ENCODE data around the gene CYSRT1.
A peak's percentile ranks its signal among the peaks of the same experiment; 100 is the strongest.

Gene CYSRT1

DNA sequence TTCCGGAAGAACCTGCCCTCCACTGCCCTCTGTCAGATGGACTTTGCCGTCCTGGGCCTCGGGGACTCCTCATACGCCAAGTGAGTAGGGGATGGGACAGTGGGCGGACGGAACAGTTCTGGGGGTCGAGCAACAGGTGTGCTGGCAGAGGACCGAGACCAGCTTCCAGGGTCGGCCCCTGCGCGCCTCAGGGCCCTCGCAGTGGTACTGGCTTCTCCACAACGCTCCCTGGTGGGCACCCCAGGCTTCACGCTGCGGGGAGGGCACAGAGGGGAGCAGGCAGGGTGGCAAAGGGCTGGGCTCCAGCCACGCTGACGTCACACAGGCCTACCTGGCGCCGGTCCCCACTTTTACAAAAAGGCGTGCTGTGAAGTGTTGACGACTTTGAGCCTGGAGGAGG, 12.5 kb upstream of the CYSRT1 start:
- DNase-seq (ENCODE audit: low read depth, low spot score) = no peak

- no peak for DNase-seq (ENCODE audit: low read depth, low spot score)
Observed at GRCh38 chr9:137213160-137214060, 11.6 kb upstream of the CYSRT1 start.

GRCh38 chr9:137214620-137215019, 10.4 kb upstream of the CYSRT1 start:
- DNase-seq (ENCODE audit: low read depth, low spot score) = no peak

GRCh38 chr9:137215196-137215986, 9.6 kb upstream of the CYSRT1 start:
- DNase-seq (ENCODE audit: low read depth, low spot score) = no peak

DNA sequence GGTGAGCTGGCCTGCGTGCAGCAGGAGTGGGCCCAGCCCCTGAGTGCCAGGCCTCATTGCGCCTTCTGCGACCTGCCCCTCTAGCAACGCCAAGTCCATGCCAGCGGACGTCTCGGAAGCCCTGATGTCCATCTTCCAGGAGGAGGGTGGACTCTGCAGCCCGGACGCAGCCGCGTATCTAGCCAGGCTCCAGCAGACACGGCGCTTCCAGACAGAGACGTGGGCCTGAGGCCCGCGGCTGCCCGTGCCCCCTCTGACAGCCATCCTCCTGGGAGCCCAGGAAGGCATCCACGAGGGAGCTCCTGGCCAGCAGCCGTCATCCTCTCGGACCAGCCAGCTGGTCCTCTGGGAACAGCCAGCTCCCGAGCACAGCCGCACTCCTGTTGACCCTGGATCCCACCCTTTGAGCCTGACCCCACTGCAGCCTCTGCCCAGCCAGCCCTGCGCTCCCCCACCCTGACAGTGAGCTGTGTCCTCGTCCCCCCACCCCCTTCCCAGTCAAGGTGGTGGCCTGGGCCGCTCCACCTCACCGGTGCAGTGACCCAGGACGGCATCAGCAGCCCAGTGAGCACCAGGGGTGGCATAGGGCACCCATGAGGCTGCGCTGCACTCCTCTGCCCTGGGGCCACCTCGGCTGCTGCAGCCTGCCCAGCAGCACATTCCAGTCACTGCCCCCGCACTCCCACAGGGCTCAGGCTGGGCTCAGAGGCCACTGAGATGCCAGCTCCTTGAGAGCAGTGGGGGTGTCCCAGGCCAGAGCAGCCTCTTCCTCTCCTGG, 8.6 kb upstream of the CYSRT1 start:
- no peak for DNase-seq (ENCODE audit: low read depth, low spot score)

DNA sequence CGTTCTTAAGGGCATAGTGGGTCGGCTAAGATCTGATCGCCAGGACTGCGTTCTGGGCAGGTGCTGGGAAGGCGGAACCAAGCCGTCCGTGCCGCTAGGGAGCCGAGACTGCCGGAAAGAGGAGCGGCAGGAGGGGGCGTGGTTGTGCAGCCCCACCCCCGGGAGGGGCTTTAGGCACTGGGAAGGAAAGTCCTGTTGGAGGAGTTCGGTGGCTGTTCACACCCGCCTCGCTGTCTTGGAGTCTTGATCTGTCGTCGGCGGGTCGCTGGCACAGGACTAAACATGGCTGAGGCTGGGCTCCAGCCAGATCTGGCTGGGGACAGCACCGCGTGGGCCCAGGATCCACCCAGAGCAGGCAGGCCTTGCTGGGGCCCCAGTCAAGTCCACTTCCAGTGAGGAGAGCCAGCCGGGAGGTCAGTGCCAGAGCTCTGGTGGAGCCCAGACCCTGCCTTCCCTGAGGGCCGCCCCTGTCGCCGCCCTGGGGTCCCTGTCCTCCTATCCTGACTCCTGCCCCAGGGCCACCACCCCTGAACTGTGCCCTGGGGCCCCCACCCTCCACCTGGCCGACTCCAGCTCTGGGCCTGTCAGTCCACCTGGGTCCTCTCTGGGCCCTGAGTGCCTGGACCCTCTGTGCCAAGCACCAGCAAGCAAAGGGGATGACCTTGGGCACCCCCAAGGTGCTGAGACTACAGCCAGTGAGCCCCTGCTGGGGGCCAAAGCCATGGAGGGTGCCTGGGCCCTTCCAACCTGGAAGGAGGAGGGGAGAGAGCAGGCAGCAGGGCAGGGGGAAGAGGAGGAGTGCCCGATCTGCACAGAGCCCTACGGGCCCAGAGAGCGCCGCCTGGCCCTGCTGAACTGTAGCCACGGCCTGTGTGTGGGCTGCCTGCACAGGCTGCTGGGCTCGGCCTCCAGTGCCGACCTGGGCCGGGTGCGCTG, 7.4 kb upstream of the CYSRT1 start:
- DNase-seq (ENCODE audit: low read depth, low spot score) = peak; percentile 85

DNA sequence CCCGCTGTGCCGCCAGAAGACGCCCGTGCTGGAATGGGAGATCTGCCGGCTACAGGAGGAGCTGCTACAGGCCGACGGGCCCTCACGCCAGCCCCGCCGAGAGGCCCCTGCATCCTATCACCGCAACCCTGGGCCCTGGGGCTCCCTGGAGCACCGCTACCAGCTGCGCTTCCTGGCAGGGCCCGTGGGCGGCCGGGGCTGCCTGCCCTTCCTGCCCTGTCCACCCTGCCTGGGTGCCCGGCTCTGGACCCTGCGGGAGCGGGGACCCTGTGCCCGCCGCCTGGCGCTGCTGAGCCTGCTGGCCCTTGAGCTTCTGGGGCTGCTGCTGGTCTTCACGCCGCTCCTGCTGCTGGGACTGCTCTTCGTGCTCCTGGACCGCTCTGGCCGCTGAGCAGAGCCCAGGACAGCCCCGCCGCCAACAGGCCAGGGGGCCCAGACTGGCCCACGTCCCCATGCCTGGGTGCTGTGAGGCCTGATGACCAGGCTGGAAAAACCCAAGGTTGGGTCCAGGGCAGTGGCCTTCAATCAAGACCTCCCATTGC, 6.7 kb upstream of the CYSRT1 start:
- no peak for DNase-seq (ENCODE audit: low read depth, low spot score)

DNA sequence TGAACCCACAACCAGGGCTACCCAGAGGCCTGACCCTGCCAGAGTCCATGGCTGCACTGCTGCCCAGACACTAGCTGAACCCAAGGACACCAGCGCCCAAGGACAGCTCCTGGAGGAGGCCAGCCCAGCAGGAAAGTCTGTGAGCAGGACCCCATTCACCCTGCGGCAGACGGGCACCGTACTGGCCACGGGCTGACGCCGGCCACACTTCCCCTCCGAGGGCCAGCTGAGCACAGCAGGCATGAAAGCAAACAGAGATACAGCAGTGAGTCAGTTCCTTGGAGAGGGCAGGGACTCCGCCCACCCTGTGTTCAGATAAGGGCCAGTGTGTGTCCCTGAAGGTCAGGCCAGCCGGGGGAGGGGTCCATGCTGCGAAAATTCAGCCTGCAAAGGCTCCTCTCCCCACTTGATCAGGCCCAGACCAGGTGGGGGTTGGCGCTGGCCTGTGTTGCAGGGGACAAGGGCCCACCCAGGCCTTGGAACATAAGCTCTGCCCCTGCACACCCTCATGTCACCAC, 6.2 kb upstream of the CYSRT1 start:
- DNase-seq (ENCODE audit: low read depth, low spot score) = peak; percentile 51

DNA sequence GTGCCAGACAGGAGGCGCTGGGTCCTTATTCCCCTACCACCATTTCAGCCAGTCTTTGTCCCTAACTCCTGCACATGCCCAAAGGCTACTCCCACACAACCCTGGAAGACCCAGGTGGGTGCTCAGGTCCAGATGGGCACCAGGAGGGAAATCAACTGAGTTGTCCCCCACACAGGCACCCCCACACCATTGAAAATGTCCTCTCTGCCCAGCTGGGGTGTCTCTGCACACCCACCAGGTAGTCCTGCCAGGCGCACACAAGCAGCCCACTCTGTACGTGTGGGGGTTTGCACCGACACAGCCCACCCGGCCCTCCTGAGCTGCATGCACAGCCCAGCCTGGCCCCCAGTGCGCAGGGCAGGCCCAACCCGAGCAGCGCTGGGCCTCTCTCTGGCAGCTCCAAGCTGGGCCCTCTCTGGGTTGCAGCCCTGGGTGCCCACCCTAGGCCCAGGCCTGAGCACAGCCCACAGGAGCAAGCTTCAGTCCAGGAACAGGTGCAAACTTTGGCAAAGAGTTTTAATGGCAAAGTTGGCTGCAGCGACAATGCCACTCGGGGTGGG, 5.1 kb upstream of the CYSRT1 start:
- no peak for DNase-seq (ENCODE audit: low read depth, low spot score)

- DNase-seq (ENCODE audit: low read depth, low spot score) = no peak
Observed at GRCh38 chr9:137220317-137221094, 4.5 kb upstream of the CYSRT1 start.

- DNase-seq (ENCODE audit: low read depth, low spot score) = no peak
Observed at GRCh38 chr9:137221095-137221505, 3.9 kb upstream of the CYSRT1 start.

DNA sequence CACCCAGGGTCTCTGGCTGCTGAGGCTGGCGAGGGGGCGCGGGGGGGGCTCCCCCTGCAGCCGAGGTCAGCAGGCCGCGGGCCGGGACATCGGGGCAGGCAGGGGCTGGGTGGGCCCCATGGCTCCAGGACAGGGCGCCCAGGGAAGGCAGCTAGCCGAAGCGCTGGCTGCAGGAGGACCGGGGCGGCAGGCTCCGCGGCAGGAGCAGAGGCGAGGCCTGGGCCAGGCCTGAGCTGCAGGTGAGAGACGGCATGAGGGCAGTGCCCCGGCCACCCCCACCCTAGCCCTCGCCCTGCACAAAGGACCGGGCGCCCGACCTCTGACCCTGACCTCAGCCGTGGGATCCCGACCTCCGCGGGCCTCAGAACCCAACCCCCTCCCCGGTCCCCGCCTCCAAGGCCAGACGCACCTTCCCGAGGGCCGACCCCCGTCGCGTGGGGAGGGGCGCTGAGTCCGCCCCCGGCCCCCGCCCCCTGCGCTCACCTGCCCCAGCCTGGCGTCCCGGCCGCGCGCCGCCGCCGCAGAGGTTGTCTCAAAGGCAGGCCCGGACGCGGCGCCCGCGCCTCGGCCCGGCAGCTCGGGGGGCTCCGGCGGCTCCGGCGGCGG, 3.4 kb upstream of the CYSRT1 start:
- DNase-seq (ENCODE audit: low read depth, low spot score) = no peak

- no peak for DNase-seq (ENCODE audit: low read depth, low spot score)
Observed at GRCh38 chr9:137222190-137223077, 2.5 kb upstream of the CYSRT1 start, which contains the start of gene RNF208. Gene RNF208, minus strand, starts transcription at chr9:137222240. Its CDS starts 1,028 bp downstream, at chr9:137221212.

GRCh38 chr9:137223078-137223970, 1.6 kb upstream of the CYSRT1 start:
- DNase-seq (ENCODE audit: low read depth, low spot score) = peak; percentile 96

DNA sequence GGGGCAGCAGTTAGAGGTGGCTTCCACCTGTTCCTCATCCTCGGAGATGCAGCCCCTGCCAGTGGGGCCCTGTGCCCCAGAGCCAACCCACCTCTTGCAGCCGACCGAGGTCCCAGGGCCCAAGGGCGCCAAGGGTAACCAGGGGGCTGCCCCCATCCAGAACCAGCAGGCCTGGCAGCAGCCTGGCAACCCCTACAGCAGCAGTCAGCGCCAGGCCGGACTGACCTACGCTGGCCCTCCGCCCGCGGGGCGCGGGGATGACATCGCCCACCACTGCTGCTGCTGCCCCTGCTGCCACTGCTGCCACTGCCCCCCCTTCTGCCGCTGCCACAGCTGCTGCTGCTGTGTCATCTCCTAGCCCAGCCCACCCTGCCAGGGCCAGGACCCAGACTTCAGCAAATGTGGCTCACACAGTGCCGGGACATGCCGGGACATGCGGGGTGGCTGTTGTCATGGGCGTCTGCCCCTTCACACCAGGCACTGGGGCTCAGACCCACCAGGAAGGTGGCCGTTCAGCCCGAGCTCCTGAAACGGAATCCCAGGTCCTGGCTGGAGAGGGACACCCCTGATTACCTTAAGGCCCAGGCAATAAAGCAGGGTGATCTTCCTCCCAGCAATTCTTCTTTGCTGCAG, 841 bp downstream of the CYSRT1 start:
- no peak for DNase-seq (ENCODE audit: low read depth, low spot score)
